Upper lobe of left lung (tissue), 4 donors: Measurements from ENCODE around the gene TM9SF2.

Experiments used
- CTCF ChIP-seq, 6 experiments: fragments of 450-650 bp in 4 of 6; fragments of 200-600 bp in 2 of 6; sonication (generic) in 2 of 6; IDR thresholded peaks; one replicate each; pipeline ENCODE4 v1.5.1; 2016 to 2019; ENCODE audit warnings: antibody characterized with exemption in 6 of 6
- POLR2AphosphoS5 ChIP-seq, 2 donors: sonication (generic); formaldehyde crosslinking; IDR thresholded peaks; one replicate each; pipeline ENCODE4 v1.5.1; 2017; ENCODE audit warnings: antibody characterized with exemption in 2 of 2

- TF ChIP-seq CTCF (IDR thresholded peaks at IDR 0.05) (no peak), POLR2AphosphoS5 (IDR thresholded peaks at IDR 0.05) (no peak)
Measured at GRCh38 chr13:99495466-99496183, 5.6 kb upstream of the TM9SF2 start.
